ENCODE results near the gene BORCS5.
"Not testable (repeated sequence)": the region's sequence is repeated elsewhere in the genome, so short reads cannot be mapped to it uniquely, and the experiment has no call there.

BORCS5 gene

GRCh38 chr12:12486661-12487240 lies 129.9 kb downstream of the BORCS5 start:
- no peak for DNase-seq (ENCODE audit: low spot score)

DNA sequence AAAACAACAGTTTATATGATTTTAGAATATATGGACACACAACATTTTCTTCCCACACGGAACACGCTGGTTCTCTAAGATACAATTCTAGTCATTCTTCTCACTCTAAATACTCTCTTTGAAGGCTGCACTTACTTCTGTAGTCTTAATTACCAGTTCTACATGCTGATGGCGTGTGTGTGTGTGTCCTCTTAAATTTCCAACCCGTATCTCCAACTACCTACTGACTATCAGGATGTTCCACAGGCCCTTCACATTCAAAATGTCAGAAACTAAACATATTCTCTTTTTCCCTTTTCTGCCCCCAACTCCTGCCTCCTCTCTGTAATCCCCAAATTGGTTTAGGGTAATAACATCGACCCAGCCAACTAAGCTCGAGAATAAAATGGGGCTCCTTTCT lies 130.6 kb downstream of the BORCS5 start:
- DNase-seq (ENCODE audit: low spot score): no peak

GRCh38 chr12:12488296-12488695 lies 131.4 kb downstream of the BORCS5 start:
- DNase-seq (ENCODE audit: low spot score): no peak

DNA sequence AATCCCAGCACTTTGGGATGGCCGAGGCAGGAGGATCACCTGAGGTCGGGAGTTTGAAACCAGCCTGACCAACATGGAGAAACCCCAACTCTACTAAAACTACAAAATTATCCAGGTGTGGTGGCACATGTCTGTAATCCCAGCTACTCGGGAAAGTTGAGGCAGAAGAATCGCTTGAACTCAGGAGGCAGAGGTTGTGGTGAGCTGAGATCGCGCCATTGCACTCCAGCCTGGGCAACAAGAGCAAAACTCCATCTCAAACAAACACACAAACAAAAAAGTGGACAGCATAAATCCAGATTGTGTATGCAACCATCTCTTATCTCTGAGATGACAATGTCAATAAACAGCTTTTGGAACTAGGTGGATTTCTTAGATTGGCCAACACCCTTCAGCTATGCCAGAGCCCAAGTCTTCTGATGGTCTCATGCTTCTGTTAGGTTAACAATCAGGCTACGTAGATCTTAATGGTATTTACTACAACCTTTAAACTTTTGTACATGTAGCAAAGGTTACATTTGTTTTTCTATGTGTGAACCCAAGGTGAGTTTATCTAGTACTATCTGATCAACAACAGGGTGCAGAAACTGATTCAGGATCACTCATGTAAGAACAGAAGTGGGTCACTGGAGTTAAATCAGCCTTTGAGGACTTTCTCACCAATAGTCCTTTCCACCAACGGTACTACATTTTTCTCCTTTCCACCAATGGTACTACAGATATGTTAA lies 132.1 kb downstream of the BORCS5 start:
- no peak for DNase-seq (ENCODE audit: low spot score)

DNA sequence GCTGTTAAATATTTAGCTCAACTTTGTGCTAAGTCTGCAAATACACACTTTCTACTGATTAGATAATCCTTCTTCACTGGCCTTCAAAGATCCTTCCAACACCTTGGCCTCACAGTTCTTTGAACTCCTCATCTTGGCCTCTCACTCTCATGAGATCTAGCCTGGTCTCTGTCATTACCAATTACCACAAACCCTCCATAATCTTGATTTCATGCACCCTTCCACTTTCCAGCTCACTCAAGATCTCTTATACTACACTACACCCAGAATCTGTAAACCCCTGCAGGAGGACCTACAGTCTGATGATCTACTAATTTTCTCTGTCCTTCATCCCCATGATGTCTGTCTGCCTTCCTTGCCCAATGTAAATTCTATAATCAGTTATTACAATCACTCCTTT lies 134.7 kb downstream of the BORCS5 start:
- no peak for DNase-seq (ENCODE audit: low spot score)

GRCh38 chr12:12492547-12492946 lies 135.7 kb downstream of the BORCS5 start:
- no peak for DNase-seq (ENCODE audit: low spot score)

- no peak for DNase-seq (ENCODE audit: low spot score)
Observed at GRCh38 chr12:12495536-12495935, 138.7 kb downstream of the BORCS5 start.

DNA sequence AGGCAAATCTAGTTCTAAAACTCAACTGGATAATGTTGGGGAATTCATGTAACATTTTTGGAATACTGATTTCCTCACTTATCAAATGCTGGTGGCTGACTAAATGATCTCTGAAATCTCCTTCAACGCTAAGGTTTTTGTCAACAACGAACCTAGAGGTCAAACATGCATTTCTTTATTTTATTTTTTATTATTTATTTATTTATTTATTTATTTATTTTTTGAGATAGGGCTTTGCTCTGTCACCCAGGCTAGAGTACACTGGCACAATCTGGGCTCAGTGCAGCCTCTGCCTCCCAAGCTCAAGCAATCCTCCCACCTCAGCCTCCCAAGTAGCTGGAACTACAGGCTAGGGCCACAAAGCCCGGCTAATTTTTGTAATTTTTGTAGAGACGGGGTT lies 141.3 kb downstream of the BORCS5 start:
- DNase-seq (ENCODE audit: low spot score): no peak

DNA sequence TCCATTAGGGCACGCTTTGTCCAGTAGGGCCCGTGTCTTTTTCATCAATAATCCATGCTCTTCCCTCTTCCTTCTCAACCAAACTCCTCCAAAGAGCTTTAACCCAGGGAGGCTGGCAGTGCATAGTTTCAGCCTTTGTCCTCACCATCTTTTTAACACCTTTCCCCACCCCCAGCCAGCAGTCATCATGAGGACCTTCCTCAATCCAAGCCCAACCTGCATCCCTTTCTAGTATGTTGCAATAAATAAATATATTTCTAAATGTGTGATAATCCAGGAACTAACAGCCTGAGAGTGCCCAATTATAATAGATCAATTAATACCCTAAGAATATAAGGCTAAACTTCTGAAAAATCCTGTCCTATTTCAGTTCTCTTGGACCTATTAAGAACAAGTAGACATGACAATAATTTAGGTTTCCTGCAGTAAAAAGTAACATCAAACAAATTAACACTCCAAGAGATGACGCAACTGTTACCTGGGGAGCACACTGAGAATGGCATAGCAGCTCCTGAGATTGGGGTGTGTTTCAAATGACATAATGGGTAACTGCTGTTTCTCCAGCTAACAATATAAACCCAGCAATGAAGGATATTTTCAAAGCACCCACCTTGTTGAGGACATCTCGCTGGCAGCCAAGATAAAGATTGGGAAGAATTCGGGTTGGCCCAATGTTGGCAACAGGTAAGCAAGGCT lies 143.2 kb downstream of the BORCS5 start:
- DNase-seq (ENCODE audit: low spot score): no peak

DNA sequence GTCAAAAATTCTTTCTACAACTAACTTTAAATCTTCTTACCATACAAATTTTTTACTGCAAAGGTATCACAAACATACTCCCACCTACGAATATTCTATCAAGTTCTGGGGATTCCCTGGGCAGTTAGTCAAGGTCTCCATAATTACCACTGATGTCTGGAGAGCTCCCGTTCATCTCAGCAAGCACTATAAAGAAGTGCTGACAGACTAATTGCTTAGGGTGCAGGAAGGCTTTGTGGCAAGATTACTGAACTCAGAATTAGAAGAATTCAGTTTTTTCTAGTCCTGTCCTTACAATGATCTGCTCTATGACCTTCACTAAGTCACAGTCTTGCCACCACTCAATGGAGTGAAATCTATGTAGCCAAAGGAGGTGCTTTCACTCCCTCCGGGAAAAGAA lies 144.2 kb downstream of the BORCS5 start:
- DNase-seq (ENCODE audit: low spot score): no peak

- DNase-seq (ENCODE audit: low spot score): not testable (repeated sequence)
Observed at GRCh38 chr12:12502130-12502814, 145.4 kb downstream of the BORCS5 start.

DNA sequence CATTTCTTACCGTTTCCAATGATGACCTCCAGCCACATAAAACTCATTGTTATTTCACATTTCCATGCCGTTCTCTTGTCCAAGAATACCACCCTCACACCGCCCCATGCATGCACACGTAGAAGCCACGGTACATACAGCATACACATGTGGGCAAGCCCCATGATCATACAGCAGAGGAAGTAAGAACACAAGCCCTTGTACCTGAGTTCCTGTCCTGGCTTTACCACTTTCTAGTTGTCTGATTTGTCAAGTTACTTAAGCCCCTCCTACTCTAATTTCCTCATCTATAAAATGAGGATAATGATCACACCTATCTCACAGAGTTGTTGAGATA lies 145.9 kb downstream of the BORCS5 start:
- no peak for DNase-seq (ENCODE audit: low spot score)

DNA sequence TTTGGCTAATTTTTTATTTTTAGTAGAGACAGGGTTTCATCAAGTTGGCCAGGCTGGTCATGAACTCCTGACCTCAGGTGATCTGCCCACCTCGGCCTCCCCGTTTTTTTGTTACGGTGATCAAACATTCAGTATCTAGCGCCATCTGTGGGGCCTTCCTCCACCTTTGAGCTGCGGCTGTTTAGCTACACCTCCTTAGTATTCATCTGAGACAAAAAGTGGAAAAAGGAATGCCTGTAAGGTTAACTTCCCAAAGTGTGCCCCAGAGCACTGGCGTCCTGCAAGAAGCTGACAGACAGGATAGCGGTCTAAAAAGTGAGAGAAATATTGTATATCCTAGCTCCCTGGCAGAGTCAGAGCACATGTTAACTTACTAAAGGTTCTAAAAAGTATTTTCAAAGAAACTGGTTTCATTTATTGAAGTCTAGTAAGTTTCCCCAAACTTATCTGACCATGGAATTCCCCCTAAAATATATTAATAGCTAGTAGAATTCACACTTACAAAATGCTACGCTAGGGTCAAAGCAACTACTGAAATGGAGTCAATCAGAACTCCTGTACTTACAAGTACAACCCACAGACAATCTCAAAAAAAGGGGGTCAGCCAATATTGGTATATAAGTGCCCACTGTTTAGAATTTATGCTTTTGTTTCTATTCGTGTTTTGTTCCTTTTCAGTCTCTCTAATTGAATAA lies 146.7 kb downstream of the BORCS5 start:
- no peak for DNase-seq (ENCODE audit: low spot score)

DNA sequence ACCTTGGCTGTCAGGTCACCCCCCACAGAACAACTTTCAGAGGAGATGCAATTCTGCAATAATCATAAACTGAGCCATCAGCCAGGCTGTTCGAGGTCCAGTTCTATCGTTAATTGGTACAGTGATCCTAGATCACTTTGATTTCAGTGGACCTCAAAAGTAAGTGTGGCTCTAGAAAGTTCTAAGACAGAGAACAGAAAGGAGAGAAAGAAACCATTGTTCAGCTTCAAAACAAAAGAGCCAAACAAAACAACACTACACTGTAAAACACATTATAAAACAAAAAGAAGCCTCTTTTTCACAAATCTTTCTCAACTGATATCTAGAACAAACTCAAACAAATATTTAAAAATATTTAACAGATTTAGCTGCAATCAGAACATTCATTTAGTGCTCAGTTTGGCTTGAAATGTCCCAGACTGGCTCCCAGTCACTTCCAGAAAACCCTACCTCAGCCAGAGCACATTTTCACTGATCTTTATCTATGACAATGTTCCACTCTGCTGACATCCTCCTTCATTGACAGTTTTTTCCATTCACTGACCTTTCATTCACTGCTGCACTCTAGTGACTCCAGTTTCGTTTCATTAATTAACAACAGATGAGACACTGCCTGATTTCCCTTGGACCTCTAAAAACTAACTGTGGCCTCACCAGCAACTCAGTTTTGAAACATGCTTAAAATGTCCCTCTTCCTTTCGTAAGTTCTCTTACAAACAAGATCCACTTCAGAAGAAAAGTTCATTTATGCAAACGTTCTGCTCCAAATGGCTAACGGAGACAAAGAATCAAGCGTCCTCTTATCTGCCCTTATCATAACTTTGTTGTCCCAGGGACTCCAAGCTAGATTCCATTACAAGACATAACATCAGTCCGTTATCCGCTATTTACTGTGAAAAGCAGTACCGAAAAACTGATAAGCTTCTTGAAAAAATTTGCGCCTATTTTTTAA lies 148.9 kb downstream of the BORCS5 start:
- peak; percentile 79 for DNase-seq (ENCODE audit: low spot score)

GRCh38 chr12:12506496-12506890 lies 149.6 kb downstream of the BORCS5 start:
- DNase-seq (ENCODE audit: low spot score): peak; percentile 55

- DNase-seq (ENCODE audit: low spot score): no peak
Observed at GRCh38 chr12:12507121-12507520, 150.2 kb downstream of the BORCS5 start.

GRCh38 chr12:12508612-12509011 lies 151.7 kb downstream of the BORCS5 start:
- no peak for DNase-seq (ENCODE audit: low spot score)

GRCh38 chr12:12510141-12510540 lies 153.3 kb downstream of the BORCS5 start:
- peak; percentile 56 for DNase-seq (ENCODE audit: low spot score)

DNA sequence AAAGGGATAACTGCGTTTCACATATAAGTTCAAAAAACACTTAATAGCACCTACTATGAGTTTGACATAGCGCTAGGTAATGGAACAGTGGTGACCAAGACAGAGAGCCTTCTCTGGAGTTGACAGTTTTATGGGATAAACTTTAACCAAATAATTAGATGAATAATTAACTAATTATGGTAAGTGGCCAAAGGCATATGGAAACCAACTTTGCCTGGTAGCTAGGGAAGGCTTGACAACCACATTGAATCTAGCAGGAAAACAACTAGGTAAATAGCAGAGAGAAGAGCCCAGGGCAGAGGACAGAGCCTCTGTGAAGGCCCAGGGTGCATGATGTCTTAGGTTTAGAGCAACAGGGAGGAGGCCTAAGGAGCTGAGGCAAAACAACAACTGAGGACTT lies 153.7 kb downstream of the BORCS5 start:
- no peak for DNase-seq (ENCODE audit: low spot score)

GRCh38 chr12:12511021-12511783 lies 154.3 kb downstream of the BORCS5 start:
- no peak for DNase-seq (ENCODE audit: low spot score)

All from AG20443 (cell line).